Loucy (cell line): Measurements from ENCODE around the gene KRTAP12-3.

Experiments
- H2AFZ ChIP-seq: fragments of 200-600 bp; sonication (generic); 2 replicates; pipeline ENCODE4 v1.6.0; 2016; ENCODE audit warnings: antibody characterized with exemption, mild to moderate bottlenecking, low read length, moderate library complexity
- H3F3A ChIP-seq: fragments of 200-600 bp; 2 replicates; pipeline ENCODE4 v1.6.0; 2016; ENCODE audit warnings: antibody characterized with exemption, low read depth, mild to moderate bottlenecking
- H3K27me3 ChIP-seq: fragments of 200-600 bp; sonication (generic); 2 replicates; pipeline ENCODE4 v1.6.1; 2014; ENCODE audit warnings: low read length, mild to moderate bottlenecking; ENCODE audit not compliant: insufficient read depth, poor library complexity, severe bottlenecking
- H3K36me3 ChIP-seq: fragments of 200-600 bp; sonication (generic); 2 replicates; pipeline ENCODE4 v1.6.1; 2016; ENCODE audit warnings: low read length; ENCODE audit not compliant: insufficient read depth
- H3K4me1 ChIP-seq: fragments of 200-600 bp; sonication (generic); 2 replicates; pipeline ENCODE4 v1.5.1; 2014; ENCODE audit warnings: low read length, mild to moderate bottlenecking; ENCODE audit not compliant: insufficient read depth, poor library complexity, severe bottlenecking
- H3K4me2 ChIP-seq: fragments of 200-600 bp; sonication (generic); 2 replicates; pipeline ENCODE4 v1.6.0; 2014; ENCODE audit warnings: antibody characterized with exemption, low read length, low read depth, mild to moderate bottlenecking; ENCODE audit not compliant: poor library complexity, severe bottlenecking
- H3K4me3 ChIP-seq: fragments of 200-600 bp; sonication (generic); 2 replicates; pipeline ENCODE4 v1.5.1; 2014; ENCODE audit warnings: low read length, mild to moderate bottlenecking, mixed read lengths; ENCODE audit not compliant: poor library complexity, severe bottlenecking
- H3K79me2 ChIP-seq: fragments of 200-600 bp; sonication (generic); 2 replicates; pipeline ENCODE4 v1.6.1; 2014; ENCODE audit warnings: low read length; ENCODE audit not compliant: insufficient read depth
- H3K9ac ChIP-seq: fragments of 200-600 bp; sonication (generic); 2 replicates; pipeline ENCODE4 v1.6.0; 2014; ENCODE audit warnings: mild to moderate bottlenecking, low read depth, low read length, moderate library complexity; ENCODE audit not compliant: poor library complexity, severe bottlenecking
- H3K9me2 ChIP-seq: fragments of 200-600 bp; sonication (generic); replicated peaks from 2 replicates; pipeline ENCODE4 v1.6.1; 2016; ENCODE audit warnings: low read depth, low read length, mixed read lengths
- H3K9me3 ChIP-seq: fragments of 200-600 bp; sonication (generic); 2 replicates; pipeline ENCODE4 v1.6.1; 2014; ENCODE audit warnings: mild to moderate bottlenecking, antibody characterized with exemption, low read length, low read depth; ENCODE audit not compliant: insufficient read depth
- H4K20me1 ChIP-seq: fragments of 200-600 bp; sonication (generic); 2 replicates; pipeline ENCODE4 v1.6.0; 2014; ENCODE audit warnings: antibody characterized with exemption, low read length, mild to moderate bottlenecking; ENCODE audit not compliant: insufficient read depth, poor library complexity, severe bottlenecking
- EZH2phosphoT487 ChIP-seq: fragments of 200-600 bp; IDR thresholded peaks from 2 replicates; pipeline ENCODE4 v1.6.1; 2018; ENCODE audit warnings: antibody characterized with exemption, mild to moderate bottlenecking, moderate library complexity, borderline replicate concordance
- TF ChIP-seq, protein P1 (sequence below): fragments of 200-600 bp; sonication (generic); conservative IDR thresholded peaks from 2 replicates; pipeline ENCODE4 v1.5.1; 2014; ENCODE audit warnings: mild to moderate bottlenecking, antibody characterized with exemption, low read length

KRTAP12-3 gene

DNA sequence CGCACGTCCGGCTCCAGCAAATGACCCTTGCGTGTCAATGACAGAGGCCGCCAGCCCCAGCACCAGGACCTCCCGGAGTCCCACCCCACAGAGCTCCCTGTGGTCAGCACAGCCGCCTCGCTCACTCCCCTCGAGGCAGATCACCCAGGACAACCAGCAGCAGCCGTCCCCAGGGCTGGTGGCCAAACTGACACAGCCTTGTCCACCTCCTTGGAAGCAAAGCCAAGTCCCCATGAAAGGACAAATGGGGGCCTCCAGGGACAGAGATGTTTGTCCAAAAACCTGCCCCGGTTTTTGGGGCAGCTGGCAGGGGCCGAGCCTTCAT, 18.4 kb upstream of the KRTAP12-3 start:
- no peaks in the 10 kb centered on the region for H3K79me2 ChIP-seq
- TF ChIP-seq, protein P1, sequence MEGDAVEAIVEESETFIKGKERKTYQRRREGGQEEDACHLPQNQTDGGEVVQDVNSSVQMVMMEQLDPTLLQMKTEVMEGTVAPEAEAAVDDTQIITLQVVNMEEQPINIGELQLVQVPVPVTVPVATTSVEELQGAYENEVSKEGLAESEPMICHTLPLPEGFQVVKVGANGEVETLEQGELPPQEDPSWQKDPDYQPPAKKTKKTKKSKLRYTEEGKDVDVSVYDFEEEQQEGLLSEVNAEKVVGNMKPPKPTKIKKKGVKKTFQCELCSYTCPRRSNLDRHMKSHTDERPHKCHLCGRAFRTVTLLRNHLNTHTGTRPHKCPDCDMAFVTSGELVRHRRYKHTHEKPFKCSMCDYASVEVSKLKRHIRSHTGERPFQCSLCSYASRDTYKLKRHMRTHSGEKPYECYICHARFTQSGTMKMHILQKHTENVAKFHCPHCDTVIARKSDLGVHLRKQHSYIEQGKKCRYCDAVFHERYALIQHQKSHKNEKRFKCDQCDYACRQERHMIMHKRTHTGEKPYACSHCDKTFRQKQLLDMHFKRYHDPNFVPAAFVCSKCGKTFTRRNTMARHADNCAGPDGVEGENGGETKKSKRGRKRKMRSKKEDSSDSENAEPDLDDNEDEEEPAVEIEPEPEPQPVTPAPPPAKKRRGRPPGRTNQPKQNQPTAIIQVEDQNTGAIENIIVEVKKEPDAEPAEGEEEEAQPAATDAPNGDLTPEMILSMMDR, result no peak
- no peak for TF ChIP-seq EZH2phosphoT487
- no peaks in the 10 kb centered on the region for H3F3A ChIP-seq
- H3K4me3 ChIP-seq, result no peak overlapping the region
- no peak overlapping the region for H2AFZ ChIP-seq
- no peaks in the 10 kb centered on the region for H3K27me3 ChIP-seq
- no peak overlapping the region for H3K4me2 ChIP-seq
- no peaks in the 10 kb centered on the region for H3K36me3 ChIP-seq
- no peaks in the 10 kb centered on the region for H4K20me1 ChIP-seq
- H3K4me1 ChIP-seq, result no peaks in the 10 kb centered on the region
- H3K9me2 ChIP-seq, result no peaks in the 10 kb centered on the region
- H3K9me3 ChIP-seq, result peaks cover 10% of the 10 kb centered on the region; the same call in 1 of the 2 replicates
- H3K9ac ChIP-seq, result no peak overlapping the region

DNA sequence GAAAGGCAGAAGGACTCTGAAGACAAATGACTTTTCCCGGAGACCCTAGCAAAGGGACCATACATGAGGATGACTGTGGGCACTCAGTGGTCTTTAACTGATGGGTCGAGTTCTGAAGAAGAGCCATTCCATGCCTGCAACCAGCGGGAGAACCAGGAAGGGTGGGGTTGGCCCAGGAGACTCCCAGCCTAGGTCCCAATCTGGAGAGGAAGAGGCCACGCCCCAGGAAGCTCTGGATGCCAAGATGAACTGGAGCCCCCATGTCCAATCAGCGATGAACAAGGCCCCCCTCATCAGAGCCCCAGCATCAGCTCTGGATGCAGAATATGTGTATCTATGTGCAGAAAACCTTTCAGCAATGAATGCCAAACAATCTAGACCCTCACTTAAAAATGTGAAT, 17.0 kb upstream of the KRTAP12-3 start:
- Histone ChIP-seq H3K9me3 (peaks cover 16% of the 10 kb centered on the region; the same call in 1 of the 2 replicates), H3K9ac (no peak overlapping the region), H3K9me2 (no peaks in the 10 kb centered on the region), H3F3A (no peaks in the 10 kb centered on the region), H3K4me1 (no peaks in the 10 kb centered on the region), H3K79me2 (no peaks in the 10 kb centered on the region), H3K4me3 (no peak overlapping the region), H4K20me1 (no peaks in the 10 kb centered on the region), H2AFZ (no peak overlapping the region), H3K27me3 (no peaks in the 10 kb centered on the region), H3K36me3 (no peaks in the 10 kb centered on the region), H3K4me2 (no peak overlapping the region)
- TF ChIP-seq, protein P1, result no peak
- no peak for TF ChIP-seq EZH2phosphoT487

DNA sequence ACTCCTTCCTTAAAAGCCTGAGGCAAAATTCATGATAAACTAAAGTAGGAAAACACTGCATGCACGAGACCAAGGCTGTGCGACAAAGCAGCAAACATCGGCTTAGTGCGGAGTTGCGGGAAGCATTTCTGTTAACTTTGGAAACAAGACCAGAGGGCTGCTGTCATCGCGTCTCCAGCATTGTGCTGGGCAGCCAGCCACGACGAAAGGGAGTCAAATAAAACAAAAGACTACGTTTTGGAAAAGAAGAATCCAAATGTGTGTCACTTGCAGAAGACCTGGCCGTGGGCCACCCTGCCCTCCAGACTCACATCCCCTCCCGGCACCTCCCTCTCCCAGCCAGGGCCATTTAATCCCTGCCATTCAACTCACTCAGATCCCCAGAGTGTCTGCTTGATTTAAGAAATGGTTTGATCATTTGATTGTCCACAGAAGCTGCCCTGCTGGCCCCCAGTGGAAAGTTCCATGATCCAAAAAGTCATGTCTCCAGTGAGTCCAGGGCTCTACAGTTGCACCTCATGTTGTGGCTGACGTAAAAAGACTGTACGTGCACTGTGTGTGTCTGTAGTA, 13.9 kb upstream of the KRTAP12-3 start:
- Histone ChIP-seq H3K9ac (no peak overlapping the region), H3K4me2 (no peak overlapping the region), H3K9me2 (no peaks in the 10 kb centered on the region), H3K9me3 (peaks cover 16% of the 10 kb centered on the region; the same call in 1 of the 2 replicates), H2AFZ (no peak overlapping the region), H3F3A (no peaks in the 10 kb centered on the region), H3K27me3 (no peaks in the 10 kb centered on the region), H3K4me1 (no peaks in the 10 kb centered on the region), H4K20me1 (no peaks in the 10 kb centered on the region), H3K36me3 (no peaks in the 10 kb centered on the region), H3K79me2 (no peaks in the 10 kb centered on the region), H3K4me3 (no peak overlapping the region)
- TF ChIP-seq, protein P1, result no peak
- no peak for TF ChIP-seq EZH2phosphoT487
